ENCODE results near the gene RABGAP1. TPM values are rescaled to one million over a fixed set of nuclear protein-coding genes. Genes with fewer than 3 reads are reported as not detected.

Gene RABGAP1
- total RNA-seq, 1 donor from 2014 or later: 43.1 TPM

DNA sequence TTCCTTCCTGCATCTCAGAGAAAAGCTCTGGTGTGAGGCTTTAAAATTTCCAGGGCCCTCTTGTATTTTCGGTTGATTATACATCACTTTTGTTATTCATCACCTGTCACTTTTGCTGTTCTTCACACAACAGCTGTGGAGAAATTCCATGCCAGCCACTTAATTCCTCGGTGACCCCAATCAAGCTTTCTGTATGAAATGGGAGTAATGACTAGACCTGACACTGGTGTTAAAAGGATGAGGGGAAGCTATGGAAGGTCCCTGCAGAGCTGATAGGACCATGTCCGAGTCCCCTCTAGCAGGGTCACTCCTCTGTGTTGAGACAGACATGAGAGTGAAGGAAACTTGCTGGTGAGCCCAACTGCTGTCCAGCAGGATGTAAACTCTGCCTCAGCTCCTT lies 152.3 kb downstream of the RABGAP1 start:
- intact Hi-C loops (cut with DNase I): no loop called here
- ATAC-seq (ENCODE audit: poor library complexity): no peak
- DNase-seq: no peak

DNA sequence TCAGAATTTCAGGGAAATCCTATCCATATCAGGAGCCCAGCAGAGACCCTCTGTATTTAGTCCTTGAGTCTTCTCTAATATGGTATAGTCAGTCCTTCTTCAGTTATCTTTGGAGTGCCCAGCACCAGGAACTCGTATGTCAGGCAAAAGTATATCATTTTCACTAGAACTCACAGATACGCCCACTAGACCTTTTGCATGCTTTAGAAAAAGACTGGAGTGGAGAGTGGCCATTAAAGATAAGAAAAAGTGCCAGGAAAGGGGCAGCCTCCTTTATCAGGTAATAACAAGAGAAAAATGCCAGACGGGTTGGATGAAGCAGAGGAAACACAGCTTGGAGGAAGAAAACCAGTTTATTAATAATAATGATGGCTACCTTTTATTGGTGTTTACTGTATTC lies 156.2 kb downstream of the RABGAP1 start:
- intact Hi-C loops (cut with DNase I): no loop called here
- DNase-seq: no peak
- no peak for ATAC-seq (ENCODE audit: poor library complexity)

DNA sequence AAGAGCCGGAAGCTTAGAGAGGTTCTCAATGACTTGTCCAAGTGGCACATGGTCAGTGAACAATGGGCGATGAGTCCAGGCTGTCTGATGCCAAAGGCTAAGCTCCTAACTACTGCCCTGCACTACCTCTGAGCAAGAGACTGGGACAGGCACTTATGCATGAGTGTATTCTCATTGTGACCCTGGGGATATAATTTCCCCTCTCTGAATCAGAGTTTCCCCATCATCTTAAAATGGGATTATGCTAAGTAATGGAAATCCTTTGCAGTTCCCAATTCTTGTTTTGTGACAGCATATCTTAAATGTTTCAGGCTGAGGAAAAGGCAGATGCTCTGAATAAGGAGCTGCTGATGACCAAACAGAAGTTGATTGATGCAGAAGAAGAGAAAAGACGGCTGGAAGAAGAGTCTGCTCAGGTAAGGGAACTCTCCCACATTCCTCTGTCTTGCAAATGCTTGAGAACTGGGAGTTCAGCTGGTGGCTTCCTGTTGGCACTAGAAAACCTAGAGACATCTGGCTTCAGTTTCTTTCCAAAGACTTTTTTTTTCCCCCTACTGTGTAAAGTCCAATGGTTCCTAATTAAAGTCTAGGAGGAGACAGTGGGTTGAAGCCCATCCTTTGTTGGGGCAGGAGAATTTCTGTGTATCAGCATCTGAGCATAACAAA lies 156.7 kb downstream of the RABGAP1 start:
- DNase-seq: no peak
- ATAC-seq (ENCODE audit: poor library complexity): no peak
- intact Hi-C loops (cut with DNase I): no loop called here

DNA sequence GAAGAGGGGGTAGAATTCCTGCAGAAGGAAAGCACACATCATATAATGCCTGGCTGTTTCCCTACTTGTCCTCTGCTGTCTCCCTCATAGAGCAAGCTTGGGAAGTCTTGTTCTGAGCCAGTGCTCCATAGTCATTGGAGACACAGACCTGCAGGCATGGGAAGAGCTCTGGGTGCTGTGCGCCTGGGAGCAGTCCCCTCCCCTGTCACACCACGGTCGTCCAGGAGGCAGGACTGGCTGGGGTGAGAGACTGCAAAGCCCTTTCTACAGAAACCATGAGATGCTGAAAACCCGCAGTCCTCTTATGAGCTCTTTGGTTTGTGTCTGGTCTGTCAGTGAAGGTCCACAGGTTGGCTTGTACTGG lies 157.3 kb downstream of the RABGAP1 start:
- intact Hi-C loops (cut with DNase I): no loop called here
- DNase-seq (no peak), ATAC-seq (ENCODE audit: poor library complexity) (no peak)

DNA sequence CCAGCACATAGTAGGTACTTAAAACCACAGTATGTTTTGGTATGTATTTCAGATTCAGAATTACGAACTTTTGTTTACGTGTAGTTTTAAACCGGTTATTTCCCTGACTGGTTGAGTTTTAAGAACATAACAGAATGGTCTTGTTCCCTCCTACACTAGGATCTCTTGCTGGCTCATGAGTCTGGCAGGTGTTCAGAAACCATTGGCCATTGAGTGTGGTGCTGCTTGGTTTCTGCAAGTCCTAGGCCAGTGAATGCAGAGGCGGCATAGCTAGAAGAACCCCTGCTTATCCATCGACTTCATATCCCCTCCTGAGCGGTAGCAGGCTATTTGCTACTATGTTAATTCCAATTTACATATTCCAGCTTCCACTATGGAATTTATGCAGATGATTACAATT lies 158.2 kb downstream of the RABGAP1 start:
- intact Hi-C loops (cut with DNase I): no loop called here
- ATAC-seq (ENCODE audit: poor library complexity): no peak

DNA sequence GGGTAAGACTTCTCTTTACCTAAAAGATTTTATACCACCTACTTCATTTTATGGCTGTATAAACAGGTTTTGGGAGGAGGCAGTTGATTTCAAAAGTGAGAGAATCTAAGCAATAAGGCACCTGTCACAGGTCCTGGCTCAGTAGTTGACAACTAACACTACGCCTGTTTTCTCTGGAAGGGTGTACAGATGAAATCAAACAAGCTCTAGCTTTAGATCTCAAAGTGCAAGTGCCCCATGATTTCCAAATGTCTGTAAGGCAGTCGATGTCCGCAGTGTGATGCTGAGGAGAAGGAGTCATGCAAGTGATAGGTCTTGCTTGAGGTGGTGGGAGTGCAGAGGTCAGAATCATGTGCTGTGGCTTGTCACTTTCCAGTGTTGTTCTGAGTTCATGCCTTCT lies 158.7 kb downstream of the RABGAP1 start:
- intact Hi-C loops (cut with DNase I): no loop called here
- no peak for DNase-seq
- ATAC-seq (ENCODE audit: poor library complexity): no peak

More for the DNA sequence above, 158.2 kb downstream of the RABGAP1 start:
- DNase-seq: no peak

DNA sequence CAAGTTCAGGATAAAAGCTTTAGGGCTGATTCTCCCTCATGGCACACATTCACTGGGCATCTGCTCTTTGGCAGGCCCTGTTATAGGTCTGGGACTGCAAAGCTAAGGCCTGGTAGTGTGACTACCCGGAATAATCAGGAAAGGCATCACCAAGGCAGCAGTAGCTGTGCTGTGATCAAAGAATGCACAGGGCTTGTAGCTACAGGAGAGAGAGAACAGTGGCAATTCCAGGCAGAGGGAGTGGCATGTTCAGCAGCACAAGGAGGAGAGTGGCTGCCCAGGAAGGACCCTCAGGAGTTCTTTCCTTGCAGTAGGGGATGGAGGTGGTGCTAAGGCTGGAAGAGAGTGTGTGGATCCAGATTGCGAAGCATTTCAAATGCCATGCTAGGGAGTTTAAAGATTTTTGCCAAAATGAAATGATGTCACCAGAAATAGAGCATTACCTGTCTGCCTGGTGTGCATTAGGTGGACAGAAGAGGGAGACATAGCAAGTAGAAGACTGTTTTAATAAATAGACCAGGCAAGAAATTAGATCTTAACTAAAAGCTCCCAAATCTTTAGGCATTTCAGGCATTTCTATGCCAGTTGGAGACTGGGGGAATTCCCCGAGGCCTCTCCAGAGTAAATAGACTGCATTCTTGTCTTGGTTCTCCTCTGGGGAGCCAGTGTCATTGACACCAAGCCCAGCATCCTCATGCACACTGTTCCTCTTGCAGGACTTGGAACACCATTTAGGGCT lies 161.7 kb downstream of the RABGAP1 start:
- ATAC-seq (ENCODE audit: poor library complexity) (no peak), DNase-seq (no peak)
- intact Hi-C loops (cut with DNase I): no loop called here

DNA sequence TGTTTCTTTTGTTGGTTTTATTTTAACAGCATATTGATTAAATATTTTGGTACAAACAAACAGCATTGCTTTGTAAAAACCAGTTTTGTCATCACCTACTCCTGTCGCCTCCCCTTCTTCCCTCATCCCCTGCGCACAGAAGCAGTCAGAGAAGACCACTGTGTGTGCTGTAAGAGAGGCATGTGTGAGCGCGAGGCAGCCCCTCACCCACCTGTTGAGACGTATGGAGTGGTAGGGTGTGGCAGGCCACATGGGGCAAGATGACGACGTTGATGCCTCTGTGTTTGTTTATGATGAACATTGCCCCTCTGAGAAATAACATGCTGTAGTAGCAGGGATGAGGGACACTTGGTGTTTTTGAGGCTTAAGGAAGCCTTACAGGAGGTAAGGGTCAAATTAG lies 164.0 kb downstream of the RABGAP1 start:
- DNase-seq: no peak
- ATAC-seq (ENCODE audit: poor library complexity): no peak
- intact Hi-C loops (cut with DNase I): no loop called here

DNA sequence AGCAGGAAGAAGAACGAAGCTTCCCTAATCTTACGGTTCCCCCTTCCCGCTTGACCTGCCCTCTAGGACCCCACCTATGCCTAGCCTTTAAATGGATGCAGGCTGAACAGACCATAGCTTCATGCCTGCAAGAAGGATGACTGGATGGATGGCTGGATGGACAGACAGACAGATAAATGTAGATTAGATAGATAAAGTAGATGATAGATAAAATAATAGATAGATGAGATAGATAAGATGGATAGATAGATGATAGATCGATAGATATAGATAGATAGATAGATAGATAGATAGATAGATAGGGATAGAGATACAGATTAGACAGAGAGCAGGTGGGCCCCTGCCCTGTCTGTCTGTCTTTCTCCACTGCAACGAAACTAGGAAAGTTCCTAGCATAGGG lies 164.7 kb downstream of the RABGAP1 start:
- ATAC-seq (ENCODE audit: poor library complexity) (no peak), DNase-seq (no peak)
- intact Hi-C loops (cut with DNase I): no loop called here

DNA sequence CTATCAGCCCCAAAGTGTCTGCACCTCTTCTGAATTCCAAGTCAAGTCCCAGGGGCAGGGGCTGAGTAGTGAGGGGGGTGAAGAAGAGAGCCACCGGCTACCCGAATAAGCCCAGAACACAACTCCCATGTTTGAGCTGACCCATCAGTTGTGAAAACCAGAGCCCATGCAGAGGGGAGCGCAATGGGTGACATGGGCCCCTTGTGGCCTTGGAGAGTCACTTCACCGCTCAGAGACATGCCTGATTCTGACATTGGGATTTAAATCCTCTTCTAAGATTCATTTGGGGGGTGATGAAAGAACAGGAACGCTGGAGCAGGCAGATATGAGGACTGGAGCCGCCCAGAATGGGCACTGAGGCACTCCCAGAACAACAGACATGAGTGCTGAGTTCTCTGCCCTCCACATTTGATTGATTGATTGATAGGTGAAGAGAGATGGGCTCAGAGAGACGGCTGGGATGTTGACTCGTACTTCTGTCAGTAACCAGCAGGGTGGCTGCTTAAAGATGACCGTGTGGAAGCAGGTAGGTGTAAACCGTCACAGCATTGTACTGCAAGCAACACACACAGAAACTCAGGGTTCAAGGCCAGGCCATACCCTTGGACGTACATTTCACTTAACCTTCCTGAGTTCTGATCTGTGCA lies 166.9 kb downstream of the RABGAP1 start:
- ATAC-seq (ENCODE audit: poor library complexity): no peak
- DNase-seq: no peak
- intact Hi-C loops (cut with DNase I): no loop called here

DNA sequence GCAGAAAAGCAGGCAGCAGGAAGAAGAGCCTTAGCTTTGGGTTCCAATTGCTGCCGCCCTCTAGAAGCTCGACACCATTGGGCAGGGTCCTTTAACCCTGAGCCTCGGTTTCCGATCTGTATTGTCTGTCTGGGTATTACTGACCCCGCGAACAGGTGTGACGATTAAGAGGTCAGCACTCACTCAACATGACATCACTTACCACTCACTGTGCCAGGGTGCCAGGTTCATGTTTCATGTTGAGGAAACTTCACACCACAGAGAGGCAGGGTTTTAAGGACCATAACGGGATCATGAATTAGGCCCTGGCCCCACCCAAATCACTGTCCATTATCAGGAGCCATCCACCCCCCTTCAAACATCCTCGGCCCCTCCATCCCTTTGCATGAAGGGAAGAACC lies 168.2 kb downstream of the RABGAP1 start:
- ATAC-seq (ENCODE audit: poor library complexity) (no peak), DNase-seq (no peak)
- intact Hi-C loops (cut with DNase I): no loop called here

DNA sequence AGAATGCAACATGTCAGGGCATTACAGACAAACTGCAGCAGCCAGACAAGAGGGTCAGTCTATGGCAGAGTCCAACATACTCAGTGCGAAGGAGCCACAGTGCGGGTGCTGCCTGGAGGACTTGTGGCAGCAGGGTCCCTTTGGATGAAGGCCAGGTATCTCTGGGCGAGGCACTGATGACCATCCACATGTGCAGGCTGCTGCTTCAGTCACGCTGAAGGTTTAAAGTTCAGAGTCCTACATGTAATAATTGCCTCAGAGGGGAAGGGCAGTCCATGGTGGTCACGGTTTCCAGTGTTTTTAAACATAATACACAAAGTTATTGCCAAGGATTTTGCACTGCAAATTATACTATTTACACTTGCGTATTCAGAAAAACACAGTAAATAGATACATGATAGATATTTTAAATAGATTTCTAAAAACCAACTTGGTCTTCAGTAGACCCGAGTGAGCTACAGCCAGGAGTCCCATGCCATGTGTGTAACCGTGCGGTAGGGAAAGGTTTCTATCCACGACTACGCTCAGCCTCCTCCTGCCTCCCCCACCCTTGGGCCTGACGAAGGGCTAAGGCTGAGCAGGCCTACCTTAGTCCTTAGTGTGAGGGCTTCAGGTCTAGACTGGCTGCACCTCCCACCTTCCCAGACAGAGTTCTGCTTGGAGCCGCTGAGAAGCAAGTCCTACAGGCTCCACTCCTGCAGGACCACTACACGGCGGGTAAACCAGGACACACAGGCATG lies 168.9 kb downstream of the RABGAP1 start:
- intact Hi-C loops (cut with DNase I): no loop called here
- no peak for DNase-seq
- ATAC-seq (ENCODE audit: poor library complexity): peak; percentile 11

DNA sequence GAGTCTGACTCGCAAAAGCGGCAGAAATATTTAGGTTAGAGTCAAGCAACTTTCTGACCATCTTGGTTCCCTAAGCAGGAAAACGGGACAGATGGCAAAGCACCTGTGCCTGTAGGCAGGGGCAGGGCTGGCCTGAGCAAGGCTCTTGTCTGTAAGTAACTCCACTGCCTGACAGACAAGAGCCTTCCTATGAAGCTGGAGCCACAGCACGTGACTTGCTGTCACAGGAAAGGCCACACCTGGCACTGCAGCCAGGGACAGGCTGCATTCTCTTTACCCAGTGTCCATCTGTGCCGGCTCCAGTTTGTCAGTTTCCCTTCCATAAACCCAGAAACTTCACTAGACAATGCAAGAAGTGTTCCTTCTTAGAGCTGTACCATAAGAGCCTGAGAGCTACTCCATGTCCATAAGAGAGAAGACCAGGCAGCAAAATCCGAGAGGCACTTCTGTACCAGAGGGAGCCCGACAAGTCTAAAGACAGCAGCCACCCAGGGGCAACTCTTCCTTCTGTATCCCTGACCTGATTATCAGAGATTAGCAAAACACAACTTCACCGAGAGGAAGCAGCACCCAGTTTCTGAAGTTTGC lies 170.7 kb downstream of the RABGAP1 start:
- peak; percentile 62 for ATAC-seq (ENCODE audit: poor library complexity)
- DNase-seq: no peak
- intact Hi-C loops (cut with DNase I): no loop called here

DNA sequence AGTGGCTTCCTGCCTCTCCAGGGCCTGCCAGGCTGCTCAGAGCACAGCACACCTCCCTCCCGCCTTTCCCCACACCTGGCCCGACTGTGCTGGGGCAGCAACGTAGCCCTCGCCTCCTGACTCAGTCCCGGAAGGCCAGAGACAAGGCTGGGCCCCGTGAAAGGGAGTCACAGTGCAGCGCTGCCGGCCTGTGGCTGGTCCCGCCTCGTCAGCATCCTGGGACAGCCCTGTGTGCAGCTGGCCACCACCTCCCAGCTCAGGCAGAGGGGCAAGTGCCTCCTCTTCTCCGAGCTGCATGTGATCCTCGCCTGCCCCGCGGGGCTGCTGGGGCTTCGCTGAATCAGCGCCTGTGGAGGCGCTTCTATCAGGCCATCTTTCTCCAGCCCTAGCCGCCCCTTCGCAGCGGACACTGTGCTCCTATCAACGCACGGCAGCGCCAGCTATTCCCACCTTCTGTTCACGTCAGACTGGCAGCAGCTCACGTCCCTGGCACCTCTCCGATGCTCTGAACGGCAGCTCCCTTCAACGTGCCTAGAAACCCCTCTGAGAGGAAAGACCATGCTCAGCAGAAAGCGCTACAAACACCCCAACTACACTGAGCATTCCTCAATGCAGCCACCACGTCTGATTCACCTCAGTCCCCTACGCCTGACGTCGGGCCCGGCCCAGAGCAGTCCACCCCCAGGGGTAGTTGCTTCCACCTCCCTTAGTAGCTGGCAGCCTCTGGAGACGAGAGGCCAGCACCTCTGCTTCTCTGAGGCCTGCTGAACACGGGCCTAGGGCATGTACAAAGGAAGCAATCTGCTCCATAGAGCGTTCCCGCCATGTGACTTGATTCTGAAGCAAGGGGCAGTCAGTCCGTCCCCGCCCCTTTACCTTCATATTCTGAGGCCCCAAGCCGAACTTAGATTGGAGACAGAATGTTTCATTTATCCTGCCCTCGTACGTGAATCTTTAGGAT lies 171.5 kb downstream of the RABGAP1 start:
- intact Hi-C loops (cut with DNase I): no loop called here
- peak; percentile 26 for ATAC-seq (ENCODE audit: poor library complexity)

DNA sequence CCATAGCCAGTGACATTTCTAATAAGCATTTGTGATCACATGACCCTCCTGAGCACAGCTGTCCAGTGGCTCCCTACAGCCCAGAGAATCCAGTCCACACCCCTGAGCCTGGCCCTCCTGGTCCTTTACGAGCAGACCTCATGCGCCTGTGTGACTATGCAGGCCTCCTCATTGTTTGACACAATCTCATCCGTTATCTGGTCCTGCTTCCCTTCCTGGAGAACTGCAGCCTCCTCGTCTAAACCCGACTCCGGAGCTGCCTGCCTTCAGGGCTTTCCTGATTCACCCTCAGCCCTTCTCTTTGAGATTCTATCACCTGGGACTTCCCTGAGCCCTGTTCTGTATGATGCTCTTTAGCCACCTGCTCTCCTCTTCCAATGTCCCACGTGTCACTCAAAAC lies 172.4 kb downstream of the RABGAP1 start:
- intact Hi-C loops (cut with DNase I): no loop called here
- ATAC-seq (ENCODE audit: poor library complexity) (no peak), DNase-seq (no peak)

More for the DNA sequence above, 171.5 kb downstream of the RABGAP1 start:
- DNase-seq: no peak

DNA sequence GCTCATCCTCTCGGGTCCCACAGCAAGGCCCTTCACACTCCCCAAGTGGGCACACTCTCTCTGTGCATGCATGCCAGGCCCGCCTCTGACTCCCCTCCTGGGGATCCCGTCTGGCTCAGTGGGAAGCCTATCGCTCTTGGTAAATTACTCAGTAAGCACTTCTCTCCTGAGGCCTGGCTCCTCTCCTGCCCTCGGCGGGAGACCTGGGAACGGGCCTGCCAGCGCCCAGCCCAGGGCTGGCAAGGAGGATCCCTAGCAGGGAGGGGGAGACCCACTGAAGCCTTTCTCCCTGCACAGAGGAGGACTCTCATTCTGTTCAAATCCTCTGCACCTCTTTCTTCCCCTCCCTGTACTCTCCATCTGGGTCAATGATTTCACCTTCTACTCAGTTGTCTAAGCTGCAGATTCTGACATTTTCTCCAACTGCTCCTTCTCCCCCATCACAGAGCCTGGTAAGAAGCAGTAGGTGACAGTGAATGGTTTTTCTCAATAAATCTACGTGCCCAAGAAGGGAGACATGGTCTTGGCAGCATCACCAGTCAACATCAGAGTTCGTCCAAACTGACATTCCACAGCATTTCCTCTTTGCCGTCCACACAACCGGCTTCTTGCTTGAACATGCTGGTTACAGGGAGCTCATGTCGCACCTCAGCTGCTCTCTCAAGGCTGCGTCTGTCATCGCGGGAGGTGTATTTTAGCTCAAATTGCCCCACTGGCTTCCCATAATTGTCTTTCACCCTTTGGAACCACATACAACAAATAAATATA lies 174.5 kb downstream of the RABGAP1 start:
- intact Hi-C loops (cut with DNase I): no loop called here
- ATAC-seq (ENCODE audit: poor library complexity): peak; percentile 64
- DNase-seq: peak; percentile 59

DNA sequence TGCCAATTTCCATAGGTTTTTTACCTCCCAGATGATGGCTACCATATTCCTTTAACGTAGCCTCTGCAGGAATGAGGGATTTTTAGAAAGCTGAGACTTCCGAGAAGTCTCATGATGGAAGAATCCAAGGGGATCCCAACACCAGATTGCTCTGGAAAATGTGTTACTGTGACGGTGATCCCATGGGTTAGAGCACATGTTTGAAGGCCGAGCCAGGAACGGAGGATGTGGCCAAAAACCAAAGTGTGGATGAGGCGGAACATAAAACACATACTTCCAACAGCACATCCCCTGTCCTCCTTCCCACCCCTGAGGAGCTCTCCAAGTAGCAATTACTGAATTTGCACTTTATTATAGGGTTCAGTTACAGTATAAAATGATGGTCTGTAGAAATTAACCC lies 175.2 kb downstream of the RABGAP1 start:
- intact Hi-C loops (cut with DNase I): no loop called here
- ATAC-seq (ENCODE audit: poor library complexity) (no peak), DNase-seq (no peak)
